Measurements from ENCODE around the gene NPAS3. TPM values are rescaled to one million over a fixed set of nuclear protein-coding genes. Genes with fewer than 3 reads are reported as not detected.

Gene NPAS3
- total and polyA plus RNA-seq, 2 of the 8 experiments (the other 6 are each of a cell fraction or from before 2014, with no cell fraction given) = 0.11 to 0.60 TPM

DNA sequence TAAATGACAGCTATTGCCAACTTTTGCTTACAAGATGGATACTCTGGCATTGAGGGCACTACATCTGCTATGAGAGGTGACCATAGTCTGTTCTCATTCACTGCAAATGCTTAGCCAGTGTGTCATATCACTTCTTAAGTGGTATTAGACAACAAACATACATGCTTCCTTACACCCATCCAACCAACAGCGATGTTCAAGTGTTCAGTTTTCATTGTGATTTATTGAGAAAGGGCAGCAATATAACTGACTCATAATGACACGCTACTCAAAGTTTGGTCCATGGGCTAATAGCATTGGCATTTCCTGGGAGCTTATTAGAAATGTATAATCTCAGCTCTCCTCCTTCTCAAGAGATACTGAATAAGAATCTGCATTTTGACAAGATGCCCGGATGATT, 181.7 kb downstream of the NPAS3 start (continued):
- TF ChIP-seq EP300 (IDR thresholded peaks at IDR 0.05; ENCODE audit: borderline replicate concordance in 1 of 2, low read depth in 2 of 2, low read length in 2 of 2) (no peak), RNF2 (IDR thresholded peaks at IDR 0.05; ENCODE audit: borderline replicate concordance, low read depth, low read length, missing control alignments, poor library complexity, severe bottlenecking) (no peak), RXRA (IDR thresholded peaks at IDR 0.05; ENCODE audit: insufficient read depth, low read depth, low read length) (no peak)

Data from H1 (cell line).